ENCODE data around the gene TOR1A.

The TOR1A gene

GRCh38 chr9:129810788-129811187 lies 13.1 kb downstream of the TOR1A start:
- Histone ChIP-seq H3K79me1 (ENCODE audit: low read depth, low read length) (peaks cover 3% of the 10 kb centered on the region), H3K27me3 (ENCODE audit: control insufficient read depth in 3 of 3, insufficient read depth in 3 of 3, low read depth in 1 of 3, low read length in 3 of 3) (no peaks in the 10 kb centered on the region), H3K4ac (ENCODE audit: low read length) (no peak overlapping the region), H3K4me1 (ENCODE audit: control insufficient read depth in 2 of 2, insufficient read depth in 1 of 2, low read depth in 1 of 2, low read length in 2 of 2) (no peaks in the 10 kb centered on the region), H2AK5ac (ENCODE audit: low read depth, low read length) (no peak overlapping the region), H3K36me3 (replicated peaks in 1 of 2; ENCODE audit: control insufficient read depth in 2 of 2, insufficient read depth in 2 of 2, low read length in 2 of 2) (peaks cover 31 to 87% of the 10 kb centered on the region in 2 donors), H3K18ac (ENCODE audit: low read length) (no peak overlapping the region), H3K23ac (ENCODE audit: low read depth, low read length, poor library complexity) (no peak overlapping the region), H3K4me3 (ENCODE audit: low read length in 2 of 2) (no peak overlapping the region), H3K14ac (ENCODE audit: low read length) (no peak overlapping the region), H3K4me2 (ENCODE audit: insufficient read depth, low read length, poor library complexity, severe bottlenecking) (no peak overlapping the region), H3K9ac (ENCODE audit: low read depth, low read length, poor library complexity) (no peak overlapping the region), H2BK5ac (ENCODE audit: low read length) (no peak overlapping the region), H4K8ac (ENCODE audit: low read depth, low read length) (no peak overlapping the region), H2BK12ac (ENCODE audit: low read length) (no peak overlapping the region), H4K91ac (ENCODE audit: low read depth, low read length, poor library complexity) (no peak overlapping the region), H3K9me3 (replicated peaks in 1 of 2; ENCODE audit: control insufficient read depth in 2 of 2, insufficient read depth in 1 of 2, low read depth in 1 of 2, low read length in 2 of 2) (no peaks in the 10 kb centered on the region), H2AFZ (ENCODE audit: low read length) (no peak overlapping the region), H3K27ac (replicated peaks; ENCODE audit: low read length) (no peak overlapping the region), H2BK120ac (ENCODE audit: low read depth, low read length) (no peak overlapping the region), H2BK15ac (ENCODE audit: low read length) (no peak overlapping the region)
- WGBS, 2 donors (ENCODE audit: extremely low coverage in 2 of 2, insufficient read length in 2 of 2, insufficient replicate concordance in 1 of 2): no CpG with 5 or more reads among the region's 6 CpGs
- DNase-seq (ENCODE audit: low spot score): no peak

DNA sequence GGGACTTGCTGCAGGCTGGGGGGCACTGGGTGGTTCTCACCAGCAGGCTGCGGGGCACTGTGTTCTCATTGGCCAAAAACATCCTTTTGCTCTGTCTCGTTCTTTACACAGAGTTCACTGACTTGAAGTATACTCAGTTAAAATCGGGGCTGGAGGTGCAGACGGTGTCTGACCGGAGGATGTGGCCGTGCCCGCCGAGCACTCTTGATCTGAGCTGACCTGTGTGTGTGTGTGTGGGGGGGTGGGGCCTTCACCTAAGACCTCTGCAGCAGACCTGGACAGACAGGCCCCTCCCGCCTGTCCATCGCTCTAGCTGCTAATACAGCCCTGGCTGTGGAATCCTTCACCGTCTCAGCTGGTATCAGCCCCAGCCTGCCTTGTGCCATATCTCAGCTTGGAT lies 13.8 kb downstream of the TOR1A start:
- no peak overlapping the region for H4K91ac ChIP-seq (ENCODE audit: low read depth, low read length, poor library complexity)
- no peak overlapping the region for H2AK5ac ChIP-seq (ENCODE audit: low read depth, low read length)
- no peak overlapping the region for H3K4me3 ChIP-seq (ENCODE audit: low read length in 2 of 2)
- no peak overlapping the region for H3K4me2 ChIP-seq (ENCODE audit: insufficient read depth, low read length, poor library complexity, severe bottlenecking)
- H3K4me1 ChIP-seq (ENCODE audit: control insufficient read depth in 2 of 2, insufficient read depth in 1 of 2, low read depth in 1 of 2, low read length in 2 of 2): no peaks in the 10 kb centered on the region
- WGBS, 2 donors (ENCODE audit: extremely low coverage in 2 of 2, insufficient read length in 2 of 2, insufficient replicate concordance in 1 of 2): no CpG with 5 or more reads among the region's 11 CpGs
- H2BK12ac ChIP-seq (ENCODE audit: low read length): no peak overlapping the region
- H3K9ac ChIP-seq (ENCODE audit: low read depth, low read length, poor library complexity): no peak overlapping the region
- peaks cover under 1% of the 10 kb centered on the region for H3K79me1 ChIP-seq (ENCODE audit: low read depth, low read length)
- H4K8ac ChIP-seq (ENCODE audit: low read depth, low read length): no peak overlapping the region
- H3K14ac ChIP-seq (ENCODE audit: low read length): no peak overlapping the region
- H3K36me3 ChIP-seq (replicated peaks in 1 of 2; ENCODE audit: control insufficient read depth in 2 of 2, insufficient read depth in 2 of 2, low read length in 2 of 2): peaks cover 26 to 86% of the 10 kb centered on the region in 2 donors
- H3K23ac ChIP-seq (ENCODE audit: low read depth, low read length, poor library complexity): no peak overlapping the region
- DNase-seq (ENCODE audit: low spot score): no peak
- H2BK15ac ChIP-seq (ENCODE audit: low read length): no peak overlapping the region
- H3K27me3 ChIP-seq (ENCODE audit: control insufficient read depth in 3 of 3, insufficient read depth in 3 of 3, low read depth in 1 of 3, low read length in 3 of 3): no peaks in the 10 kb centered on the region
- H3K9me3 ChIP-seq (replicated peaks in 1 of 2; ENCODE audit: control insufficient read depth in 2 of 2, insufficient read depth in 1 of 2, low read depth in 1 of 2, low read length in 2 of 2): no peaks in the 10 kb centered on the region
- H2BK120ac ChIP-seq (ENCODE audit: low read depth, low read length): no peak overlapping the region
- H3K27ac ChIP-seq (replicated peaks; ENCODE audit: low read length): no peak overlapping the region
- H3K4ac ChIP-seq (ENCODE audit: low read length): no peak overlapping the region
- H2BK5ac ChIP-seq (ENCODE audit: low read length): no peak overlapping the region
- H2AFZ ChIP-seq (ENCODE audit: low read length): no peak overlapping the region
- no peak overlapping the region for H3K18ac ChIP-seq (ENCODE audit: low read length)

DNA sequence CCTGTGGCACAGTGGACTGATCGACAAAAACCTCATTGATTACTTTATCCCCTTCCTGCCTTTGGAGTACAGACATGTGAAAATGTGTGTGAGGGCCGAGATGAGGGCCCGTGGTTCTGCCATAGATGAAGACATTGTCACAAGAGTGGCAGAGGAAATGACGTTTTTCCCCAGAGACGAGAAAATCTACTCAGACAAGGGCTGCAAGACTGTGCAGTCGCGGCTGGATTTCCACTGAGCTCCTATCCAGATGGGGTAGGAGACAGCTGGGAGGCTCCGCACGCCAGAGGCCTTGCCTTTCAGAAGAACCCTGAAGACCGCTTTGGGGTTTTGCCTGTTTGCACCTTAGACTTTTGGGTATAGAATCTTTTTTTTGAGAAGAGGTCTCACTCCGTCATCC lies 14.6 kb downstream of the TOR1A start:
- H2BK15ac ChIP-seq (ENCODE audit: low read length): no peak overlapping the region
- H3K4me3 ChIP-seq (ENCODE audit: low read length in 2 of 2): no peak overlapping the region
- no peak overlapping the region for H3K18ac ChIP-seq (ENCODE audit: low read length)
- no CpG with 5 or more reads among the region's 11 CpGs for WGBS, 2 donors (ENCODE audit: extremely low coverage in 2 of 2, insufficient read length in 2 of 2, insufficient replicate concordance in 1 of 2)
- no peak for DNase-seq (ENCODE audit: low spot score)
- H2BK5ac ChIP-seq (ENCODE audit: low read length): no peak overlapping the region
- no peak overlapping the region for H3K4ac ChIP-seq (ENCODE audit: low read length)
- H4K8ac ChIP-seq (ENCODE audit: low read depth, low read length): no peak overlapping the region
- no peak overlapping the region for H4K91ac ChIP-seq (ENCODE audit: low read depth, low read length, poor library complexity)
- H2AFZ ChIP-seq (ENCODE audit: low read length): no peak overlapping the region
- no peaks in the 10 kb centered on the region for H3K4me1 ChIP-seq (ENCODE audit: control insufficient read depth in 2 of 2, insufficient read depth in 1 of 2, low read depth in 1 of 2, low read length in 2 of 2)
- H3K36me3 ChIP-seq (replicated peaks in 1 of 2; ENCODE audit: control insufficient read depth in 2 of 2, insufficient read depth in 2 of 2, low read length in 2 of 2): peaks cover 23 to 81% of the 10 kb centered on the region in 2 donors
- H2BK12ac ChIP-seq (ENCODE audit: low read length): no peak overlapping the region
- no peak overlapping the region for H3K23ac ChIP-seq (ENCODE audit: low read depth, low read length, poor library complexity)
- no peak overlapping the region for H2AK5ac ChIP-seq (ENCODE audit: low read depth, low read length)
- no peaks in the 10 kb centered on the region for H3K27me3 ChIP-seq (ENCODE audit: control insufficient read depth in 3 of 3, insufficient read depth in 3 of 3, low read depth in 1 of 3, low read length in 3 of 3)
- peaks cover 1% of the 10 kb centered on the region for H3K79me1 ChIP-seq (ENCODE audit: low read depth, low read length)
- no peak overlapping the region for H2BK120ac ChIP-seq (ENCODE audit: low read depth, low read length)
- no peak overlapping the region for H3K9ac ChIP-seq (ENCODE audit: low read depth, low read length, poor library complexity)
- H3K4me2 ChIP-seq (ENCODE audit: insufficient read depth, low read length, poor library complexity, severe bottlenecking): no peak overlapping the region
- no peak overlapping the region for H3K27ac ChIP-seq (replicated peaks; ENCODE audit: low read length)
- H3K14ac ChIP-seq (ENCODE audit: low read length): no peak overlapping the region
- no peaks in the 10 kb centered on the region for H3K9me3 ChIP-seq (replicated peaks in 1 of 2; ENCODE audit: control insufficient read depth in 2 of 2, insufficient read depth in 1 of 2, low read depth in 1 of 2, low read length in 2 of 2)

GRCh38 chr9:129806061-129806460 lies 17.9 kb downstream of the TOR1A start:
- Histone ChIP-seq H3K27ac (replicated peaks; ENCODE audit: low read length) (no peak overlapping the region), H2AK5ac (ENCODE audit: low read depth, low read length) (no peak overlapping the region), H3K36me3 (replicated peaks in 1 of 2; ENCODE audit: control insufficient read depth in 2 of 2, insufficient read depth in 2 of 2, low read length in 2 of 2) (peaks cover 14 to 51% of the 10 kb centered on the region in 2 donors), H3K9ac (ENCODE audit: low read depth, low read length, poor library complexity) (no peak overlapping the region), H3K18ac (ENCODE audit: low read length) (no peak overlapping the region), H2BK15ac (ENCODE audit: low read length) (no peak overlapping the region), H3K9me3 (replicated peaks in 1 of 2; ENCODE audit: control insufficient read depth in 2 of 2, insufficient read depth in 1 of 2, low read depth in 1 of 2, low read length in 2 of 2) (no peaks in the 10 kb centered on the region), H3K4ac (ENCODE audit: low read length) (no peak overlapping the region), H4K8ac (ENCODE audit: low read depth, low read length) (no peak overlapping the region), H2BK5ac (ENCODE audit: low read length) (no peak overlapping the region), H2BK120ac (ENCODE audit: low read depth, low read length) (no peak overlapping the region), H3K4me1 (ENCODE audit: control insufficient read depth in 2 of 2, insufficient read depth in 1 of 2, low read depth in 1 of 2, low read length in 2 of 2) (peaks cover 3% of the 10 kb centered on the region in 2 donors), H2AFZ (ENCODE audit: low read length) (no peak overlapping the region), H3K79me1 (ENCODE audit: low read depth, low read length) (peaks cover 7% of the 10 kb centered on the region), H3K23ac (ENCODE audit: low read depth, low read length, poor library complexity) (no peak overlapping the region), H3K4me2 (ENCODE audit: insufficient read depth, low read length, poor library complexity, severe bottlenecking) (no peak overlapping the region), H4K91ac (ENCODE audit: low read depth, low read length, poor library complexity) (no peak overlapping the region), H3K14ac (ENCODE audit: low read length) (no peak overlapping the region), H3K27me3 (ENCODE audit: control insufficient read depth in 3 of 3, insufficient read depth in 3 of 3, low read depth in 1 of 3, low read length in 3 of 3) (no peaks in the 10 kb centered on the region), H2BK12ac (ENCODE audit: low read length) (no peak overlapping the region), H3K4me3 (ENCODE audit: low read length in 2 of 2) (no peak overlapping the region)
- no CpG with 5 or more reads among the region's 4 CpGs for WGBS, 2 donors (ENCODE audit: extremely low coverage in 2 of 2, insufficient read length in 2 of 2, insufficient replicate concordance in 1 of 2)
- no peak for DNase-seq (ENCODE audit: low spot score)

Measured in neuronal stem cell (in vitro differentiated cells).